Right cardiac atrium (tissue), 5 donors: ENCODE results near the gene CTU1. TPM values are rescaled to one million over a fixed set of nuclear protein-coding genes. Genes with fewer than 3 reads are reported as not detected.
A peak's percentile ranks its signal among the peaks of the same experiment; 100 is the strongest.

Source experiments
- ATAC-seq, 2 donors: fragments of 200-7000 bp; cut with Tn5 transposase; one replicate each; pipeline versions ENCODE4 v1.8.0 to v1.9.1; 2020; ENCODE audit warnings: moderate library complexity in 2 of 2, mild to moderate bottlenecking in 1 of 2
- DNase-seq, 3 donors: peaks; one replicate each; pipeline ENCODE4 v3.0.0-alpha.2; 2020
- H3K27ac ChIP-seq: one replicate; pipeline ENCODE4 v1.5.1; 2013; ENCODE audit warnings: mild to moderate bottlenecking, low read length, control low read depth, moderate library complexity
- H3K27me3 ChIP-seq: one replicate; pipeline ENCODE4 v1.6.1; 2013; ENCODE audit not compliant: control insufficient read depth, insufficient read depth
- H3K4me1 ChIP-seq: one replicate; pipeline ENCODE4 v1.6.1; 2013; ENCODE audit warnings: low read length; ENCODE audit not compliant: control insufficient read depth, insufficient read depth
- H3K4me3 ChIP-seq: one replicate; pipeline ENCODE4 v1.5.1; 2013; ENCODE audit warnings: low read length, control low read depth
- H3K9me3 ChIP-seq: one replicate; pipeline ENCODE4 v1.6.1; 2013; ENCODE audit warnings: low read length; ENCODE audit not compliant: control insufficient read depth
- WGBS: extraction: QIAGEN DNeasy Blood & Tissue Kit; methylation state at CpG from one replicate; pipeline ENCODE4 v1.1.7; 2013; 5-methylcytosine and 5-hydroxymethylcytosine counted together
- intact Hi-C, 4 donors: fragments of 100-400 bp; cut with DNase I; formaldehyde crosslinking; loops; one replicate each; pipeline versions ENCODE4 v1.11.0 to v1.14.0; 2022 to 2023
- long read RNA-seq, 4 donors: library from polyadenylated mRNA; unstranded; transcript quantifications; one replicate each; pipeline ENCODE4 v2.0.0, GENCODE V29; 2020 to 2021
- polyA plus RNA-seq: library from polyadenylated mRNA; stranded (reverse); fragments of 200-250 nt; gene quantifications from one replicate; pipeline ENCODE4 v1.2.3, GENCODE V29; 2013
- total RNA-seq, 4 donors: library from RNA; stranded (reverse); fragmentation: NEBNext Ultra II Directional; extraction: Animal tissue kit (Norgen Biotek cat#: 25700); gene quantifications; one replicate each; pipeline ENCODE4 v1.2.1, GENCODE V29; 2021
- donor health status: healthy with polysubstance abuse.
- donor health status: DM: no; HTN: yes; CAD: no.
- donor health status: DM: no; HTN: no; CAD: no.
- donor health status: DM: no; HTN: yes; CAD: no; lungs with severe emphysema.
- donor health status: DM: yes; HTN: yes; CAD: no.

Gene CTU1
- total RNA-seq: 1 to 10 TPM; 4.2 to 5.3 (median 4.4) TPM
- 2.0 TPM for polyA plus RNA-seq
- long read RNA-seq, donor 1, transcript CTU1-201 (3 exons, 2,087 nt): major isoform, 21 of 25 reads
- long read RNA-seq, donor 1, partial matches to known transcripts: 2 of 25 reads
- long read RNA-seq, donor 1, other reads (novel, unspliced or antisense): 2 of 25 reads
- long read RNA-seq, donor 2, transcript CTU1-201 (3 exons, 2,087 nt): major isoform, 13 of 15 reads
- long read RNA-seq, donor 2, partial matches to known transcripts: 0 of 15 reads
- long read RNA-seq, donor 2, other reads (novel, unspliced or antisense): 2 of 15 reads
- long read RNA-seq, donor 3: 0 reads
- long read RNA-seq, donor 4, transcript CTU1-201 (3 exons, 2,087 nt): major isoform, 8 of 8 reads
- long read RNA-seq, donor 4, partial matches to known transcripts: 0 of 8 reads
- long read RNA-seq, donor 4, other reads (novel, unspliced or antisense): 0 of 8 reads

GRCh38 chr19:51108066-51108804 lies at the start of gene CTU1:
CTU1 (minus strand) TSS chr19:51108409; CDS start chr19:51104569, 3,840 bp downstream.
- peak within 1 kb of the TSS; percentile 71 for H3K27ac ChIP-seq

GRCh38 chr19:51157265-51157664 lies 49.1 kb upstream of the CTU1 start:
- no peak overlapping the region for H3K27ac ChIP-seq
- no peak for ATAC-seq
- DNase-seq: no peak
- H3K4me3 ChIP-seq: no peak overlapping the region
- H3K4me1 ChIP-seq: no peaks in the 10 kb centered on the region
- WGBS: 40% methylated on average over 2 of the region's 2 CpGs
- no peaks in the 10 kb centered on the region for H3K27me3 ChIP-seq
- no peaks in the 10 kb centered on the region for H3K9me3 ChIP-seq
- intact Hi-C loops: no loop called here

More at GRCh38 chr19:51108066-51108804, at the start of gene CTU1:
- peak within 1 kb of the TSS; percentile 87 for H3K4me3 ChIP-seq
- H3K27me3 ChIP-seq: no peaks in the 10 kb centered on the region
- H3K4me1 ChIP-seq: peaks cover 3% of the 10 kb centered on the region
- WGBS: under 1% methylated on average over 43 of the region's 43 CpGs
- ATAC-seq (peak; percentile 99), DNase-seq (peak; percentile 99)
- no peaks in the 10 kb centered on the region for H3K9me3 ChIP-seq
- intact Hi-C loops: no loop called here

GRCh38 chr19:51156710-51157109 lies 48.5 kb upstream of the CTU1 start:
- Histone ChIP-seq H3K4me3 (no peak overlapping the region), H3K9me3 (no peaks in the 10 kb centered on the region), H3K4me1 (no peaks in the 10 kb centered on the region), H3K27me3 (no peaks in the 10 kb centered on the region), H3K27ac (no peak overlapping the region)
- intact Hi-C loops: no loop called here
- ATAC-seq: no peak
- 50% methylated on average over 2 of the region's 2 CpGs for WGBS
- DNase-seq: no peak

- intact Hi-C loops: no loop called here
- Histone ChIP-seq H3K9me3 (no peaks in the 10 kb centered on the region), H3K4me1 (no peaks in the 10 kb centered on the region), H3K4me3 (no peak overlapping the region), H3K27ac (no peak overlapping the region), H3K27me3 (no peaks in the 10 kb centered on the region)
- DNase-seq (no peak), ATAC-seq (peak in 1 of 2 donors; percentile 69)
- 44% methylated on average over 3 of the region's 3 CpGs for WGBS
Observed at GRCh38 chr19:51150627-51151026, 42.4 kb upstream of the CTU1 start.

- 70% methylated on average over 3 of the region's 3 CpGs for WGBS
- DNase-seq: no peak
- intact Hi-C loops: no loop called here
Observed at GRCh38 chr19:51148580-51148979, 40.4 kb upstream of the CTU1 start.

GRCh38 chr19:51147663-51148062 lies 39.5 kb upstream of the CTU1 start:
- DNase-seq (no peak), ATAC-seq (peak in 1 of 2 donors; percentile 32)
- Histone ChIP-seq H3K27me3 (no peaks in the 10 kb centered on the region), H3K4me3 (no peak overlapping the region), H3K4me1 (no peaks in the 10 kb centered on the region), H3K9me3 (no peaks in the 10 kb centered on the region), H3K27ac (no peak overlapping the region)
- intact Hi-C loops: no loop called here
- 21% methylated on average over 1 of the region's 1 CpG for WGBS

More at GRCh38 chr19:51148580-51148979, 40.4 kb upstream of the CTU1 start:
- Histone ChIP-seq H3K4me1 (no peaks in the 10 kb centered on the region), H3K9me3 (no peaks in the 10 kb centered on the region), H3K27me3 (no peaks in the 10 kb centered on the region), H3K27ac (no peak overlapping the region), H3K4me3 (no peak overlapping the region)
- ATAC-seq: no peak

- Histone ChIP-seq H3K27me3 (no peaks in the 10 kb centered on the region), H3K4me1 (no peaks in the 10 kb centered on the region), H3K4me3 (no peak overlapping the region), H3K9me3 (no peaks in the 10 kb centered on the region), H3K27ac (no peak overlapping the region)
- DNase-seq (no peak), ATAC-seq (no peak)
- WGBS: 81% methylated on average over 7 of the region's 7 CpGs
- intact Hi-C loops: no loop called here
Observed at GRCh38 chr19:51146751-51147150, 38.5 kb upstream of the CTU1 start.

GRCh38 chr19:51145916-51146493 lies 37.8 kb upstream of the CTU1 start:
- H3K4me3 ChIP-seq: no peak overlapping the region
- no peak for ATAC-seq
- no peaks in the 10 kb centered on the region for H3K4me1 ChIP-seq
- H3K27me3 ChIP-seq: no peaks in the 10 kb centered on the region
- no peak for DNase-seq
- WGBS: 70% methylated on average over 4 of the region's 4 CpGs
- intact Hi-C loops: no loop called here
- H3K27ac ChIP-seq: no peak overlapping the region
- no peaks in the 10 kb centered on the region for H3K9me3 ChIP-seq

GRCh38 chr19:51144482-51145045 lies 36.4 kb upstream of the CTU1 start:
- DNase-seq (no peak), ATAC-seq (no peak)
- WGBS: 85% methylated on average over 11 of the region's 11 CpGs
- intact Hi-C loops: no loop called here
- no peak overlapping the region for H3K4me3 ChIP-seq
- H3K27ac ChIP-seq: no peak overlapping the region
- no peaks in the 10 kb centered on the region for H3K27me3 ChIP-seq
- H3K4me1 ChIP-seq: no peaks in the 10 kb centered on the region
- H3K9me3 ChIP-seq: no peaks in the 10 kb centered on the region

GRCh38 chr19:51143486-51143885 lies 35.3 kb upstream of the CTU1 start:
- intact Hi-C loops: no loop called here
- H3K9me3 ChIP-seq: no peaks in the 10 kb centered on the region
- no peak overlapping the region for H3K4me3 ChIP-seq
- no peak for DNase-seq
- H3K27me3 ChIP-seq: no peaks in the 10 kb centered on the region
- no peak overlapping the region for H3K27ac ChIP-seq
- ATAC-seq: no peak
- WGBS: 85% methylated on average over 5 of the region's 5 CpGs
- no peaks in the 10 kb centered on the region for H3K4me1 ChIP-seq
